Urothelium cell line (cell line): ENCODE data around the gene TRIM47.
"Not testable (repeated sequence)": the region's sequence is repeated elsewhere in the genome, so short reads cannot be mapped to it uniquely, and the experiment has no call there.

ENCODE experiments used
- DNase-seq: peaks from one replicate; pipeline ENCODE4 v3.0.0; 2011; ENCODE audit warnings: low spot score, mixed read lengths
- FAIRE-seq: peaks from 2 replicates; lab custom pipeline; 2011; peaks lifted over from hg19 to GRCh38; lab: Jason Lieb, UNC

Gene TRIM47

GRCh38 chr17:75872434-75873351, 5.7 kb downstream of the TRIM47 start:
- DNase-seq (peak; percentile 87), FAIRE-seq (no peak)

GRCh38 chr17:75870228-75870627, 8.2 kb downstream of the TRIM47 start:
- not testable (repeated sequence) for DNase-seq, FAIRE-seq

- DNase-seq: peak; percentile 53
- peak; percentile 40 for FAIRE-seq
Measured at GRCh38 chr17:75869282-75870141, 8.9 kb downstream of the TRIM47 start.

DNA sequence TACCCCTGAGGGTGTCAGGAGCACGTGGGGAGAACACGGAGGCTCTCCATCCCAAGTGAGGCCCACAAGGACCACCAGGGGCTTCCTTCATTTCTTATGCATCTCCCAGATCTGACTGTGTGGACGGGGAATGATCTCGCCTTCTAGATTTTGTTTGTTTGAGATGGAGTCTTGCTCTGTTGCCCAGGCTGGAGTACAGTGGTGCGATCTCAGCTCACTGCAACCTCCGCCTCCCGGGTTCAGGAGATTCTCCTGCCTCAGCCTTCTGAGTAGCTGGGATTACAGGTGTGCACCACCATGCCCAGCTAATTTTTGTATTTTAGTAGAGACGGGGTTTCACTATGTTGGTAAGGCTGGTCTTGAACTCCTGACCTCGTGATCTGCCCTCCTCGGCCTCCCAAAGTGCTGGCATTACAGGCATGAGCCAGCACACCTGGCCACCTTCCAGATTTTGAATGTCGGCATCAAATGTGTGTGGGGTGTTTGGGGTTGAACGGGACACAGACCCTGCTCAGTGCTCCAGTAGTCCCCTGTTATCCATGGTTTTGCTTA, 9.6 kb downstream of the TRIM47 start:
- FAIRE-seq, DNase-seq: not testable (repeated sequence)

GRCh38 chr17:75865404-75866188, 12.8 kb downstream of the TRIM47 start:
- not testable (repeated sequence) for DNase-seq, FAIRE-seq

DNA sequence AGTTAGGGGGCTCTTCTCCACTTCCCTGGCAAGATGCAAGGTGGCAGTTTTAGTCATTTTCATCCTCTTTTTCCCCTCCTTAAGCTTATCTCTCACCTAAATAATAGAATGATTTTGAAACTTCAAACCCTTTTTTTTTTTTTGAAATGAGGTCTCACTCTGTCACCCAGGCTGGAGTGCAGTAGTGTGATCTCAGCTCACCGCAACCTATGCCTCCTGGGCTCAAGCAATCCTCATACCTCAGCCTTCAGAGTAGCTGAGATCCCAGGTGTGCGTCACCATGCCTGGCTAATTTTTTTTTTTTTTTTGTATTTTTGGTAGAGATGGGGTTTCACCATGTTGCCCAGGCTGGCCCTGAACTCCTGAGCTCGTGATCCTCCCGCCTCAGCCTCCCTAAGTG, 13.5 kb downstream of the TRIM47 start:
- DNase-seq, FAIRE-seq: not testable (repeated sequence)

DNA sequence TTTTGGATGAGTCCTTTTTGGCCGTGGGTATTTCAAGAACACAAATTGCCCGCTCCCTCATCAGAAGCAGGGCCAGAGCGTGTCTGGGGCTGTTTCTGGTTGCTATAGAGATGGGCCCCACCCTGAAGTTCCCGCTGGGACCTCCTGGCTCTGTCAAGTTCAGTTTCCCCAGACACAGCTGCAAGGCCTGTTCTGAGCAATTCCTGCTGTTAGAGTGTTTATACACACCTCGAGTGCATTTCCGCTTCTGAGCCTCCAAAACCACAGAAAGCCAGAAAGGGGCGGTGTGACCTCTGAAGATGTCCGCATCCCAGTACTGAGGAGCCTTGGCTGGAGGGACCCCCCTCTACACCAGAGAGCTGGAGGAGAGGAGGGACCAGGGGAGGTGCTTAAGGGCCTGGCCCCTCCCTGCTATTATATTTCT, 13.9 kb downstream of the TRIM47 start:
- DNase-seq: no peak

DNA sequence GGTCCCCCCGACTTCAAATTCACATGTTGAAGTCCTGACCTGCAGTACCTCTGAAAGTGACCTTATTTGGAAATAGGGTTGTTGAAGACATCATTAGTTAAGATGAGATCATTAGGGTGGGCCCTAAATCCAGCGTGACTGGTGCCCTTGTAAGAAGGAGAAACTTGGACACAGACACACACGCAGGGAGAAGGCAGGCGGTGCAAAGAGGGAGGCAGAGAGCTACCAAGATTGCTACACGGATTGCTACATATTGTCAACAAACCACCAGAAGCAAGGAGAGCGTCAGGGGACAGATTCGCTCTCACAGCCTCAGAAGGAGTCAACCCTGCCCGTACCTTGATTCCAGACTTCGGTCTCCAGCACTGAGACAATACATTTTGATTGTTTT, 16.5 kb downstream of the TRIM47 start:
- no peak for FAIRE-seq

More for the DNA sequence above, 13.9 kb downstream of the TRIM47 start:
- no peak for FAIRE-seq

GRCh38 chr17:75859358-75859757, 19.0 kb downstream of the TRIM47 start:
- not testable (repeated sequence) for FAIRE-seq, DNase-seq

More for the DNA sequence above, 16.5 kb downstream of the TRIM47 start:
- DNase-seq: no peak

GRCh38 chr17:75856062-75856756, 22.2 kb downstream of the TRIM47 start:
- FAIRE-seq: no peak
- no peak for DNase-seq

DNA sequence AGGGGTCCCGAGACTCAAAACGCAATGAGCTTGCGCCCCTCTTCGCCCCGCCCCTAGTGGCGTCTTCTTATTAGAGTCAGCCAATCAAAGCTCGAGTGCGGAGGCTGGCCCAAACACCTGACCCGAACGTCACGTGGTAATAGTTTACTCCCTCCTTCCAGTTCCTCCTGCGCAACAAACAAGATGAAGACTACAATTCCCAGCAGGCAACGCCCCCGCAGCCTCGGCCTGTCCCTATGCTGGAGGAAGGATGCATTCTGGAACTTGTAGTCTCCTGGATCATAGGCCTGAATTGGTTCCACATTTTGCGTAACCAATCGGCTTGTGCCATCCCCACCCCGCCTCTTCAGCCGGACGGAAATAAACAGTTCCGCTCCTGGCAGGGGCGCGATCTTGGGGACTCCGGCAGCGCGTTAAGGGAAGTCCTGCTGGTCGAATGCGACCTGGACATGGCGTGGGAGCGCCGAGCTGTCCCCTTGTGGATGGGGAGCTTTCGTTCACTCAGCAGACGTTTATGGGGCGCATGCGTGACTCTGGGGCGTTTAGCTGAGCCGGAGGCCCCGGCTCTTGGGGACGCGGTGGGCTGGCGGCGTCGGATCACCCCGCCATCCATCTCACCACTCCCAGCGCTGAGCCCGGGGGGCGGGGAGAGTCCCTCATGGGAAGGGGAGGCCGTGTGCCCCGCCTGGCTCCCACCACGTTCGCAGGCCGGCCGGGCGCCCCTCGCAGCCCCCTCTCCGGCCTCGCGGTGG, 22.9 kb downstream of the TRIM47 start, which contains the start of gene WBP2:
WBP2 (minus strand) TSS at position 26 of the 752 bp plus-strand sequence. CDS start 38 bp downstream, outside the sequence.
- peak; percentile 94 for FAIRE-seq
- DNase-seq: peak; percentile 100

GRCh38 chr17:75854881-75855309, 23.5 kb downstream of the TRIM47 start:
- DNase-seq (no peak), FAIRE-seq (no peak)

DNA sequence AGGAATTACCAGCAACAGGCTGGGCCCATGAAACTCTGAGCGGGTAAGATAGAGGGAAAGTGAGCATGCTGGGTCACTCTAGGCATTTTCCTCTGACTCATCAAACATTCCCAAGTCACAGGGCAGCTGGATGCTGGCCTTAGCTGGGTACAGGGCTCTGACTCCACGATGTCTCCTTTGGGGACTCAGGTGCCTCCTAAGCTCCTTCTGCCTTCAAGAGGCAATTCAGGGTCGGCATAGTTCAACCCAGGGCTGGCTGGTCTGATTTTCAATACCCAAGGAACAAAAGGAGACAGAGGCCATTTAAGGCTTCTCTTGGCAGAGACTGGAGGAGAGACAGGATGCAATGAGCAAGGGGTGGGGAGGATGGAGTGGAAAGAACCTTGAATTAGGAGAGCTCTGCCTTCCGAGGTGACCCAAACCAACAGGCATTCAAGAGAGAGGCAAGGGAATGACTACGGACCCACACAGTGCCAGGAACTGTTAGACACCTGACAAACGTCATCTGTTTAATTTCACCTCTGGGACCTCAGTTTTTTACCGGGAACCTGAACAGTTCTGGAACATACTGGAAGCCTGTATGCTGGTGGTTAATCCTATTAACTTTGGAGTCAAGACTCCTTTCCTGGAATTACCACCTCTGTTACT, 24.2 kb downstream of the TRIM47 start:
- DNase-seq (peak; percentile 72), FAIRE-seq (no peak)

GRCh38 chr17:75853433-75853832, 24.9 kb downstream of the TRIM47 start:
- DNase-seq (no peak), FAIRE-seq (no peak)

DNA sequence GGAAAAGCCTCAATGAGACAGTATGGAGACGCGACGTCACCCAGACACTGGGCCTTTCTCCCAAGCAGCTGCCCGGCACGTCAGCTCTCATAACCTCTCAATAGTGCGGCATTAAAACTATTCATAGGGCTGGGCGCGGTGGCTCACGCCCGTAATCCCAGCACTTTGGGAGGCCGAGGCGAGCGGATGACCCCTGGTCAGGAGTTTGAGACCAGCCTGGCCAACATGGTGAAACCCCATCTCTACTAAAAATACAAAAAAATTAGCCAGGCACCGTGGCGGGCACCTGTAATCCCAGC, 26.7 kb downstream of the TRIM47 start:
- not testable (repeated sequence) for FAIRE-seq, DNase-seq

GRCh38 chr17:75850928-75851692, 27.3 kb downstream of the TRIM47 start:
- FAIRE-seq: no peak
- DNase-seq: no peak

DNA sequence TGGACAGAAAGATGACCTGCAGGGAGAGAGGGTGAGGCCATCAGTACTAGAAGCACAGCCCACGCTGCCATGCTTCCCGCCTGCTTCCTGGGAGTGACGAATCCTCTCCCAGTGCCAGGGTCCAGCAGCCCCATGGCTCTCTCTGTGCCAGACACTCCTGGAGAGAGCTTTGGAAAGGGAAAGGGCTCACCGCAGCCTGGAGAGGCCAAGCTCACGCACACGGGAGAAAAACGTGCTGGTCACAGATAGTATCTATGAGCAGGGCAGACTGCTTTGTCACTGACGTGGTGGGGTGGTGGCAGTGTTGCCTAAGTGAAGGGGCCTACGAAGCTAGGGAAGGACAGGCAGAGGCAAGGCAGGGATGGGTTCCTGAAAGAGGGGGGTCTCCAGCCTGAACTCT, 28.7 kb downstream of the TRIM47 start:
- FAIRE-seq (no peak), DNase-seq (no peak)

- DNase-seq (no peak), FAIRE-seq (no peak)
Measured at GRCh38 chr17:75849279-75849646, 29.1 kb downstream of the TRIM47 start.
